ENCODE data around the gene MRPL55. TPM values are rescaled to one million over a fixed set of nuclear protein-coding genes. Genes with fewer than 3 reads are reported as not detected.
A peak's percentile ranks its signal among the peaks of the same experiment; 100 is the strongest.

Gene MRPL55
- total RNA-seq, 1 donor from 2014 or later, result 47.5 TPM

DNA sequence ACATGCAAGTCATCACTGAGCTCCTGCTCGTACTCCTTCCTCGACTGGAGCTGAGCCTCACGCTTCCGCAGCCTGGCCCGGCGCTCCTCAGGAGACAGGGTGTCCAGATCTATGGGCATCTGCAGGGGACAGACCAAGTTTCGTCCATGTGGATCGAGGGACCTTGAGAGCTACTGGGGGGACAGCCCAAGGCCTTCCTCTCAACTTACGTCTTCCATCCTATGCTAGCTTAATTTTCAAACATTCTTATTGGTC is 2.4 kb downstream of the MRPL55 start:
- H3K36me3 Mint-ChIP-seq (ENCODE audit: low read depth, unreplicated experiment), result peaks cover 4% of the 10 kb centered on the region
- peaks cover 20% of the 10 kb centered on the region for H3K4me1 Mint-ChIP-seq (ENCODE audit: unreplicated experiment)
- TF ChIP-seq, protein P1, sequence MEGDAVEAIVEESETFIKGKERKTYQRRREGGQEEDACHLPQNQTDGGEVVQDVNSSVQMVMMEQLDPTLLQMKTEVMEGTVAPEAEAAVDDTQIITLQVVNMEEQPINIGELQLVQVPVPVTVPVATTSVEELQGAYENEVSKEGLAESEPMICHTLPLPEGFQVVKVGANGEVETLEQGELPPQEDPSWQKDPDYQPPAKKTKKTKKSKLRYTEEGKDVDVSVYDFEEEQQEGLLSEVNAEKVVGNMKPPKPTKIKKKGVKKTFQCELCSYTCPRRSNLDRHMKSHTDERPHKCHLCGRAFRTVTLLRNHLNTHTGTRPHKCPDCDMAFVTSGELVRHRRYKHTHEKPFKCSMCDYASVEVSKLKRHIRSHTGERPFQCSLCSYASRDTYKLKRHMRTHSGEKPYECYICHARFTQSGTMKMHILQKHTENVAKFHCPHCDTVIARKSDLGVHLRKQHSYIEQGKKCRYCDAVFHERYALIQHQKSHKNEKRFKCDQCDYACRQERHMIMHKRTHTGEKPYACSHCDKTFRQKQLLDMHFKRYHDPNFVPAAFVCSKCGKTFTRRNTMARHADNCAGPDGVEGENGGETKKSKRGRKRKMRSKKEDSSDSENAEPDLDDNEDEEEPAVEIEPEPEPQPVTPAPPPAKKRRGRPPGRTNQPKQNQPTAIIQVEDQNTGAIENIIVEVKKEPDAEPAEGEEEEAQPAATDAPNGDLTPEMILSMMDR (IDR thresholded peaks at IDR 0.05; ENCODE audit: unreplicated experiment), result no peak
- DNase-seq (ENCODE audit: low spot score), result no peak
- H3K4me3 Mint-ChIP-seq (ENCODE audit: unreplicated experiment), result peak overlapping the region; percentile 19
- H3K27me3 Mint-ChIP-seq (ENCODE audit: unreplicated experiment), result peaks cover 10% of the 10 kb centered on the region
- no peaks in the 10 kb centered on the region for H3K9me3 Mint-ChIP-seq (ENCODE audit: unreplicated experiment)
- H3K27ac Mint-ChIP-seq (ENCODE audit: unreplicated experiment), result peak overlapping the region; percentile 31

DNA sequence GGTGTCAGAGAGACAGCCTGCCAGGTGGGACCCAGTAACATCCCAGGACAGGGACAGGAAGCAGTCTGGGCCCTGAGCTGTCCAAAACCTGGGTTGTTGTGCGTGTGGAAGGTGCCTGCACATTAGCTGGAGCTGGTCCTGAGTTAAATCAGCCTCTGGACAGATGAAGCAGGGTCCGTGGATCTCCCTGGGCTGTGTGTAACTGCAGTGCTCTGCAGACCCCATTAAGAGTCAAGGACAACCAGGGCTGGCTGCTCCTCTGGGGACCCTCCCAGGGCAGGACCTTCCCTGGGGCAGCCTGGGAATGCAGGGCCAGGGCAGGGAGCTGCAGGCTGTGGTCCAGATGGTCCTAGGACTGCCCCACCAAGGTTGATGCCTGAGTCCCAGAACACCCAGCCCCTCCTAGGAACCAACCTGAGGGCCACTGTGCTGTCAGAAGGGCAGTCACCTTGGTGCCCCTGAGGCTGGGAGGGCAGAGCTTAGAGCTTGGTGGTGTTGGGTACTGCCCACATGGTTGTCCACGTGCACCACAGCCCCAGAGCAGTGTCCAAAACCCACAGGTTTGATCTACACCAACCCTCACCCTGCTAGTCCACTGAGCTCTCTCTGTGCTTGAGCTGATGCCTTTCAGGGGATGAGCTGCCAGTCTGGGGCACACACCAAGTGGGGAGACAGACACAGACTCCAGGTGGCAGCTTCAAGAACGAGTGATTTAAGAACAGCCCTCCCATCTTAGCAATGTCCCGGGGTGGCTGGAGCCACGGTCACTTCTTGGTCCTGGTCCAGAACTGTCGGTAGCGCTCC is 2.9 kb downstream of the MRPL55 start:
- Mint-ChIP-seq H3K27me3 (ENCODE audit: unreplicated experiment) (peaks cover 13% of the 10 kb centered on the region), H3K4me3 (ENCODE audit: unreplicated experiment) (peak overlapping the region; percentile 31), H3K9me3 (ENCODE audit: unreplicated experiment) (no peaks in the 10 kb centered on the region), H3K27ac (ENCODE audit: unreplicated experiment) (no peak overlapping the region), H3K4me1 (ENCODE audit: unreplicated experiment) (peaks cover 24% of the 10 kb centered on the region), H3K36me3 (ENCODE audit: low read depth, unreplicated experiment) (peaks cover 10% of the 10 kb centered on the region)
- no peak for DNase-seq (ENCODE audit: low spot score)
- TF ChIP-seq, protein P1 (IDR thresholded peaks at IDR 0.05; ENCODE audit: unreplicated experiment), result no peak

DNA sequence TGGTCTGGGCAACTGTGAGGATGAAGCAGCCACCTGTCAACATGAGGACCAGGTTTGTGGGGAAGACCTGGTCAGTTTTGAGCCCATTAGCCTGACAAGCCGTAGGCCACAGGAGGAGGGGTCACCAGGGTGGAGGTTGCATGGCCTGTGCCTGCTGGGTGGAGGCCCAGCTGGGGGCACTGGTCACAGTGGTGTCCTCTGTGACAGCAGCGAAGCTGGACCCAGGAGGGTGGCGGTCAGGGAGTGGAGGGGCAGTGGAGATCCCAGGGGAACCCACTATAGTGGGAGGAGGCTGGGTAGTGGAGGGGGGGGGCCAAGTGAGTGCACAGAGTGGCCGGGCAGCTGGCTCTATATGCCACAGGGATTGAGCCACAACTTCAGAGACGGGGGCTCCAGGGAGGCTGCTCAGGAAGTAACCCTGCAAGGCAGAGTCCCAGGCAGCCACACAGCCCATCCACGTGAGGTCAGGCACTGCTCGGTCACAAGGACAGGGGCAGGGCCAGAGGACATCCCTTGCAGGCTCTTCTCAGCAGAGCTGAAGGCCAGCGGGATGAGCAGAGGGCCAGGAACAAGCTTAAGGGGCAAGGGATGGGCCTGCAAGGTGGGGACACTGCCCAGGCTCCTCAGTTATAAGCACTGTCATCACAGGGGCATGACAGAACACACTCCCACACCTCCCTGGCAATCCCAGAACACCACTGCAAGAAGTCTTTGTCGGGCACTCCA is 3.7 kb downstream of the MRPL55 start:
- Mint-ChIP-seq H3K36me3 (ENCODE audit: low read depth, unreplicated experiment) (peaks cover 11% of the 10 kb centered on the region), H3K27ac (ENCODE audit: unreplicated experiment) (no peak overlapping the region), H3K4me1 (ENCODE audit: unreplicated experiment) (peaks cover 24% of the 10 kb centered on the region), H3K27me3 (ENCODE audit: unreplicated experiment) (peaks cover 16% of the 10 kb centered on the region), H3K9me3 (ENCODE audit: unreplicated experiment) (no peaks in the 10 kb centered on the region), H3K4me3 (ENCODE audit: unreplicated experiment) (no peak overlapping the region)
- DNase-seq (ENCODE audit: low spot score), result no peak
- TF ChIP-seq, protein P1 (IDR thresholded peaks at IDR 0.05; ENCODE audit: unreplicated experiment), result no peak

DNA sequence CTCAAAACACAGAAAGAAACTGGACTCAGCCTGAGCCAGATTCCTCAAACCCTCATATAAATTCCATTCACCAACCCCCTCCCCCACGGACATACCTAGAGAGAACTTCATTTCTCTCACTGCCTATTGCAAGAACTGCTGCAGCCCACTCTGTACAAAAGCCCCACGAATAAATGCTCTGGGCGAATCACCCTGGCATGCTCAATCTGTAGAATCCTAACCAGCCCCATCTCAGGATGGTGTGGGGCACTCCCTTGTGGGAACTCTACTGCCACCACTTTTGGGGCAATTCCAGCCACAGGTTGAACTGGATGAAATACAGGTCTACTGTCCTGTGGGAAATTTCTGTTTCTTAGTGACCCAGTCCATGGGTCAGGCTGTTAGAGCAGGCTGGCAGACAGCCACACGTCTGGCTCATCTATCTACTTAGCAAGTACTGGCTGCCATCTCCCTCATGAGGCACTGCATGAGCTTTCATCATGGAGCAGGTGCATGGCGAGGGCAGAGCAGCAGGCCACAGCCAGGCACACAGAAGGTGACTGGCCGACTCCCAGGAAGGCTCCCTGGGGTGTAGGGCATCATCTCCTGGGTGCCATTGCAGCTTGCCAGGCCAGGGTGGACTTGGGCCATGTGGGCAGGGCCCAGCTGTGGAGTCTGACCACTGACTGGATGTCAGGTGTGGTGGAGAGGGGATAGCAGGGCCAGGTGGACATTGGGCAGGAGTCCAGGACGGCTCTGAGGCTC is 4.4 kb downstream of the MRPL55 start:
- Mint-ChIP-seq H3K4me3 (ENCODE audit: unreplicated experiment) (peak overlapping the region; percentile 92), H3K36me3 (ENCODE audit: low read depth, unreplicated experiment) (peaks cover 11% of the 10 kb centered on the region), H3K27me3 (ENCODE audit: unreplicated experiment) (peaks cover 13% of the 10 kb centered on the region), H3K4me1 (ENCODE audit: unreplicated experiment) (peaks cover 19% of the 10 kb centered on the region), H3K27ac (ENCODE audit: unreplicated experiment) (peak overlapping the region; percentile 72), H3K9me3 (ENCODE audit: unreplicated experiment) (no peaks in the 10 kb centered on the region)
- DNase-seq (ENCODE audit: low spot score), result no peak
- TF ChIP-seq, protein P1 (IDR thresholded peaks at IDR 0.05; ENCODE audit: unreplicated experiment), result no peak

All from endothelial cell (in vitro differentiated cells).